HEK293 (cell line): Measurements from ENCODE around the gene NDUFS1.

Source experiments
- GFI1B ChIP-seq: fragments of 450-650 bp; formaldehyde crosslinking; IDR thresholded peaks from 2 replicates; pipeline ENCODE4 v1.5.1; 2016; ENCODE audit warnings: missing biosample characterization, missing genetic modification characterization
- GLIS1 ChIP-seq: fragments of 450-650 bp; formaldehyde crosslinking; IDR thresholded peaks from 2 replicates; pipeline ENCODE4 v1.5.1; 2016; ENCODE audit warnings: missing biosample characterization, missing genetic modification characterization
- OSR2 ChIP-seq: fragments of 450-650 bp; formaldehyde crosslinking; IDR thresholded peaks from 2 replicates; pipeline ENCODE4 v1.5.1; 2016; ENCODE audit warnings: missing biosample characterization, missing genetic modification characterization
- OVOL3 ChIP-seq: fragments of 450-650 bp; formaldehyde crosslinking; IDR thresholded peaks from 2 replicates; pipeline ENCODE4 v1.5.1; 2016; ENCODE audit warnings: missing biosample characterization, missing genetic modification characterization
- PRDM1 ChIP-seq: fragments of 450-650 bp; formaldehyde crosslinking; IDR thresholded peaks from 2 replicates; pipeline ENCODE4; 2016; ENCODE audit warnings: missing biosample characterization, missing genetic modification characterization
- ZBTB20 ChIP-seq: fragments of 450-650 bp; formaldehyde crosslinking; IDR thresholded peaks from 2 replicates; pipeline ENCODE4 v1.5.1; 2016; ENCODE audit warnings: missing biosample characterization, missing genetic modification characterization
- ZFP69B ChIP-seq: fragments of 450-650 bp; formaldehyde crosslinking; IDR thresholded peaks from 2 replicates; pipeline ENCODE4 v1.5.1; 2016; ENCODE audit warnings: missing biosample characterization, missing genetic modification characterization
- ZNF10 ChIP-seq: fragments of 450-650 bp; formaldehyde crosslinking; IDR thresholded peaks from 2 replicates; pipeline ENCODE4 v1.5.1; 2017; ENCODE audit warnings: missing biosample characterization, missing genetic modification characterization
- ZNF133 ChIP-seq: fragments of 450-650 bp; formaldehyde crosslinking; IDR thresholded peaks from 2 replicates; pipeline ENCODE4 v1.5.1; 2016; ENCODE audit warnings: missing biosample characterization, missing genetic modification characterization
- ZNF157 ChIP-seq: fragments of 450-650 bp; formaldehyde crosslinking; IDR thresholded peaks from 2 replicates; pipeline ENCODE4 v1.5.1; 2016; ENCODE audit warnings: missing biosample characterization, missing genetic modification characterization
- ZNF274 ChIP-seq, 2 experiments: fragments of 200-500 bp in 1 of 2; fragments of 450-650 bp in 1 of 2; sonication (Bioruptor generic) in 1 of 2; formaldehyde crosslinking in 1 of 2; IDR thresholded peaks; 2 replicates each; pipeline versions ENCODE4 v1.5.1 to v1.6.1; 2014 to 2016; ENCODE audit warnings: borderline replicate concordance in 1 of 2, inconsistent platforms in 1 of 2, low read length in 1 of 2, missing biosample characterization in 1 of 2, missing genetic modification characterization in 1 of 2
- ZNF324 ChIP-seq: fragments of 450-650 bp; formaldehyde crosslinking; IDR thresholded peaks from 2 replicates; pipeline ENCODE4 v1.5.1; 2016; ENCODE audit warnings: missing biosample characterization, missing genetic modification characterization
- ZNF555 ChIP-seq: fragments of 450-650 bp; formaldehyde crosslinking; conservative IDR thresholded peaks from 2 replicates; pipeline ENCODE4 v1.5.1; 2017; ENCODE audit warnings: missing biosample characterization, mild to moderate bottlenecking, missing genetic modification characterization, inconsistent platforms
- ZNF561 ChIP-seq: fragments of 450-650 bp; IDR thresholded peaks from 2 replicates; pipeline ENCODE4 v1.5.1; 2018; ENCODE audit warnings: missing biosample characterization, missing genetic modification characterization, borderline replicate concordance
- ZNF677 ChIP-seq: fragments of 450-650 bp; IDR thresholded peaks from 2 replicates; pipeline ENCODE4 v1.5.0; 2018; ENCODE audit warnings: missing biosample characterization, mild to moderate bottlenecking, missing genetic modification characterization, moderate library complexity
- ZNF791 ChIP-seq: fragments of 450-650 bp; formaldehyde crosslinking; IDR thresholded peaks from 2 replicates; pipeline ENCODE4 v1.5.1; 2016; ENCODE audit warnings: missing biosample characterization, missing genetic modification characterization
- TF ChIP-seq, protein P1 (sequence below): fragments of 450-650 bp; formaldehyde crosslinking; IDR thresholded peaks from 2 replicates; pipeline ENCODE4 v1.5.1; 2016; ENCODE audit warnings: missing biosample characterization, missing genetic modification characterization
- TF ChIP-seq, protein P2 (sequence below): fragments of 450-650 bp; formaldehyde crosslinking; IDR thresholded peaks from 2 replicates; pipeline ENCODE4 v1.5.1; 2017; ENCODE audit warnings: missing biosample characterization, missing genetic modification characterization
- TF ChIP-seq, protein P3 (sequence below): fragments of 450-650 bp; formaldehyde crosslinking; IDR thresholded peaks from 2 replicates; pipeline ENCODE4 v1.5.1; 2016; ENCODE audit warnings: missing biosample characterization, missing genetic modification characterization
- TF ChIP-seq, protein P4 (sequence below): fragments of 450-650 bp; formaldehyde crosslinking; optimal IDR thresholded peaks from 2 replicates; pipeline ENCODE3; 2016; ENCODE audit warnings: missing biosample characterization, mild to moderate bottlenecking, missing genetic modification characterization

The NDUFS1 gene

DNA sequence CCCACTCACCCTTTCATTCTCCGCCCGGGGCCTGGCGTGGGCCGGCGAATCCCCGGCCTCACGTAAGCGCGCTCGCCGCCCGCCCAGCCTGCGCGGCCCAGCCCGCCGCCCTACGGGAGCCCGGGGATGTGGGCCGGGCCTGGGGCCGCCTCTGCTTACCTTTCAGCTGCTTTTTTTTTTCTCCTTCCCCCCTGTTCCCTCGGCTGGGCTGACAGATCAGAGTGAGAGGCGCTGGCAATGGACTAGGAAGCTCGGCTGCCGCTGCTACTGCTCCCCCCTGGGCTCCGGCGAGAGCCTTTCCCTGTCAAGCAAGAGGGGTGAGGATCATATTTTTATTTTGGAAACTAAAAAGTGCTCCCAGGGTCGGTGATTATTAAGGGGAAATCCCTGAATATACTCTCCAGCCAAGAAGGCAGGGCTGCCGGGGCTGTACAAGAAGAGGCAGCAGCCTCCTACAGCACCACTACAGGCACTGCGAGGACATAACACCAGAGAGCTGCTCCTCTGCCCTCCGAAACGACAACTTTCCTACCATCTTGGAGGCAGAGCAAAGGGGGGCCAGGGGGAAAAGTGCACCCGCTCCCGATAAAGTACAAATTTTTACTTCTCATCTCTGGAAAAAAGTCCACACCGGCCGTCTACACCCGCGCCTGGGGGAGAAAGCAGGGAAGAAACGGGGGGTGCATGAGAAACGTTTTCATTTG lies 73.3 kb downstream of the NDUFS1 start, which contains the start of gene INO80D (continued):
- TF ChIP-seq, protein P1, sequence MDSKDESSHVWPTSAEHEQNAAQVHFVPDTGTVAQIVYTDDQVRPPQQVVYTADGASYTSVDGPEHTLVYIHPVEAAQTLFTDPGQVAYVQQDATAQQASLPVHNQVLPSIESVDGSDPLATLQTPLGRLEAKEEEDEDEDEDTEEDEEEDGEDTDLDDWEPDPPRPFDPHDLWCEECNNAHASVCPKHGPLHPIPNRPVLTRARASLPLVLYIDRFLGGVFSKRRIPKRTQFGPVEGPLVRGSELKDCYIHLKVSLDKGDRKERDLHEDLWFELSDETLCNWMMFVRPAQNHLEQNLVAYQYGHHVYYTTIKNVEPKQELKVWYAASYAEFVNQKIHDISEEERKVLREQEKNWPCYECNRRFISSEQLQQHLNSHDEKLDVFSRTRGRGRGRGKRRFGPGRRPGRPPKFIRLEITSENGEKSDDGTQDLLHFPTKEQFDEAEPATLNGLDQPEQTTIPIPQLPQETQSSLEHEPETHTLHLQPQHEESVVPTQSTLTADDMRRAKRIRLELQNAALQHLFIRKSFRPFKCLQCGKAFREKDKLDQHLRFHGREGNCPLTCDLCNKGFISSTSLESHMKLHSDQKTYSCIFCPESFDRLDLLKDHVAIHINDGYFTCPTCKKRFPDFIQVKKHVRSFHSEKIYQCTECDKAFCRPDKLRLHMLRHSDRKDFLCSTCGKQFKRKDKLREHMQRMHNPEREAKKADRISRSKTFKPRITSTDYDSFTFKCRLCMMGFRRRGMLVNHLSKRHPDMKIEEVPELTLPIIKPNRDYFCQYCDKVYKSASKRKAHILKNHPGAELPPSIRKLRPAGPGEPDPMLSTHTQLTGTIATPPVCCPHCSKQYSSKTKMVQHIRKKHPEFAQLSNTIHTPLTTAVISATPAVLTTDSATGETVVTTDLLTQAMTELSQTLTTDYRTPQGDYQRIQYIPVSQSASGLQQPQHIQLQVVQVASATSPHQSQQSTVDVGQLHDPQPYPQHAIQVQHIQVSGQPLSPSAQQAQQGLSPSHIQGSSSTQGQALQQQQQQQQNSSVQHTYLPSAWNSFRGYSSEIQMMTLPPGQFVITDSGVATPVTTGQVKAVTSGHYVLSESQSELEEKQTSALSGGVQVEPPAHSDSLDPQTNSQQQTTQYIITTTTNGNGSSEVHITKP (tag by site-specific recombination): peak; percentile 29
- TF ChIP-seq ZNF10: no peak
- TF ChIP-seq ZNF677: no peak
- TF ChIP-seq, protein P2, sequence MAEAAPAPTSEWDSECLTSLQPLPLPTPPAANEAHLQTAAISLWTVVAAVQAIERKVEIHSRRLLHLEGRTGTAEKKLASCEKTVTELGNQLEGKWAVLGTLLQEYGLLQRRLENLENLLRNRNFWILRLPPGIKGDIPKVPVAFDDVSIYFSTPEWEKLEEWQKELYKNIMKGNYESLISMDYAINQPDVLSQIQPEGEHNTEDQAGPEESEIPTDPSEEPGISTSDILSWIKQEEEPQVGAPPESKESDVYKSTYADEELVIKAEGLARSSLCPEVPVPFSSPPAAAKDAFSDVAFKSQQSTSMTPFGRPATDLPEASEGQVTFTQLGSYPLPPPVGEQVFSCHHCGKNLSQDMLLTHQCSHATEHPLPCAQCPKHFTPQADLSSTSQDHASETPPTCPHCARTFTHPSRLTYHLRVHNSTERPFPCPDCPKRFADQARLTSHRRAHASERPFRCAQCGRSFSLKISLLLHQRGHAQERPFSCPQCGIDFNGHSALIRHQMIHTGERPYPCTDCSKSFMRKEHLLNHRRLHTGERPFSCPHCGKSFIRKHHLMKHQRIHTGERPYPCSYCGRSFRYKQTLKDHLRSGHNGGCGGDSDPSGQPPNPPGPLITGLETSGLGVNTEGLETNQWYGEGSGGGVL (tag by site-specific recombination): no peak
- TF ChIP-seq ZNF555 (tag by site-specific recombination): no peak
- TF ChIP-seq GFI1B (tag by site-specific recombination): no peak
- peak; percentile 51 for TF ChIP-seq PRDM1 (tag by site-specific recombination)
- TF ChIP-seq ZBTB20 (tag by site-specific recombination): peak; percentile 72; the same call in 1 of the 2 replicates
- 0 out of 2 replicates have a peak, but pooled peaks have one; percentile 9 for TF ChIP-seq ZFP69B (tag by site-specific recombination)
- no peak for TF ChIP-seq ZNF274 (IDR thresholded peaks at IDR 0.05; ENCODE audit: low read length)
- no peak for TF ChIP-seq ZNF274 (tag by site-specific recombination; IDR thresholded peaks at IDR 0.05; ENCODE audit: borderline replicate concordance)
- no peak for TF ChIP-seq ZNF791
- TF ChIP-seq ZNF157 (tag by site-specific recombination): no peak
- no peak for TF ChIP-seq OVOL3
- TF ChIP-seq, protein P3, sequence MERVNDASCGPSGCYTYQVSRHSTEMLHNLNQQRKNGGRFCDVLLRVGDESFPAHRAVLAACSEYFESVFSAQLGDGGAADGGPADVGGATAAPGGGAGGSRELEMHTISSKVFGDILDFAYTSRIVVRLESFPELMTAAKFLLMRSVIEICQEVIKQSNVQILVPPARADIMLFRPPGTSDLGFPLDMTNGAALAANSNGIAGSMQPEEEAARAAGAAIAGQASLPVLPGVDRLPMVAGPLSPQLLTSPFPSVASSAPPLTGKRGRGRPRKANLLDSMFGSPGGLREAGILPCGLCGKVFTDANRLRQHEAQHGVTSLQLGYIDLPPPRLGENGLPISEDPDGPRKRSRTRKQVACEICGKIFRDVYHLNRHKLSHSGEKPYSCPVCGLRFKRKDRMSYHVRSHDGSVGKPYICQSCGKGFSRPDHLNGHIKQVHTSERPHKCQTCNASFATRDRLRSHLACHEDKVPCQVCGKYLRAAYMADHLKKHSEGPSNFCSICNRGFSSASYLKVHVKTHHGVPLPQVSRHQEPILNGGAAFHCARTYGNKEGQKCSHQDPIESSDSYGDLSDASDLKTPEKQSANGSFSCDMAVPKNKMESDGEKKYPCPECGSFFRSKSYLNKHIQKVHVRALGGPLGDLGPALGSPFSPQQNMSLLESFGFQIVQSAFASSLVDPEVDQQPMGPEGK (tag by site-specific recombination): 0 out of 2 replicates have a peak, but pooled peaks have one; percentile 7
- no peak for TF ChIP-seq ZNF324 (tag by site-specific recombination)
- 0 out of 2 replicates have a peak, but pooled peaks have one; percentile 12 for TF ChIP-seq OSR2 (tag by site-specific recombination)
- TF ChIP-seq ZNF561: 0 out of 2 replicates have a peak, but pooled peaks have one; percentile 15
- TF ChIP-seq GLIS1 (tag by site-specific recombination): no peak
- no peak for TF ChIP-seq ZNF133 (tag by site-specific recombination)
- TF ChIP-seq, protein P4, sequence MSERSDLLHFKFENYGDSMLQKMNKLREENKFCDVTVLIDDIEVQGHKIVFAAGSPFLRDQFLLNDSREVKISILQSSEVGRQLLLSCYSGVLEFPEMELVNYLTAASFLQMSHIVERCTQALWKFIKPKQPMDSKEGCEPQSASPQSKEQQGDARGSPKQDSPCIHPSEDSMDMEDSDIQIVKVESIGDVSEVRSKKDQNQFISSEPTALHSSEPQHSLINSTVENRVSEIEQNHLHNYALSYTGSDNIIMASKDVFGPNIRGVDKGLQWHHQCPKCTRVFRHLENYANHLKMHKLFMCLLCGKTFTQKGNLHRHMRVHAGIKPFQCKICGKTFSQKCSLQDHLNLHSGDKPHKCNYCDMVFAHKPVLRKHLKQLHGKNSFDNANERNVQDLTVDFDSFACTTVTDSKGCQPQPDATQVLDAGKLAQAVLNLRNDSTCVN (tag by site-specific recombination): peak; percentile 13
